Activated CD8-positive, alpha-beta memory T cell treated with anti-CD3 and anti-CD28 coated beads for 36 hours (primary cell): ENCODE measurements around the gene RAI1. TPM values are rescaled to one million over a fixed set of nuclear protein-coding genes. Genes with fewer than 3 reads are reported as not detected.

Experiments used
- CTCF ChIA-PET: fragments of 350-600 bp; sonication (Branson Sonifier 250); formaldehyde crosslinking; loops from one replicate; lab custom pipeline; 2021; ENCODE audit warnings: antibody characterized with exemption; lab: Charles Lee
- POLR2A ChIA-PET: fragments of 350-600 bp; sonication (Branson Sonifier 250); formaldehyde crosslinking; loops from one replicate; lab custom pipeline; 2021; ENCODE audit warnings: antibody characterized with exemption; lab: Charles Lee
- total RNA-seq, 2 experiments: library from RNA; stranded (reverse); gene quantifications; one replicate each; pipeline ENCODE4 v1.2.3, GENCODE V29; 2021

The RAI1 gene
- total RNA-seq, 2 experiments from 2014 or later, result 21.3 to 21.6 TPM

GRCh38 chr17:17706140-17707060, 25.1 kb downstream of the RAI1 start:
- ChIA-PET CTCF (interaction anchor here (0.7 kb wide), 1 partner anchor 10 kb away, joined by 6 read pairs; no protein-coding TSS in a partner anchor), POLR2A (no interaction called here)

- POLR2A ChIA-PET, result no interaction called here
These were observed 27.0 kb downstream of the RAI1 start for GRCh38 chr17:17708295-17708694.

GRCh38 chr17:17708816-17709215, 27.6 kb downstream of the RAI1 start:
- POLR2A ChIA-PET, result no interaction called here
- CTCF ChIA-PET, result no interaction called here

More at GRCh38 chr17:17708295-17708694, 27.0 kb downstream of the RAI1 start:
- CTCF ChIA-PET, result no interaction called here

DNA sequence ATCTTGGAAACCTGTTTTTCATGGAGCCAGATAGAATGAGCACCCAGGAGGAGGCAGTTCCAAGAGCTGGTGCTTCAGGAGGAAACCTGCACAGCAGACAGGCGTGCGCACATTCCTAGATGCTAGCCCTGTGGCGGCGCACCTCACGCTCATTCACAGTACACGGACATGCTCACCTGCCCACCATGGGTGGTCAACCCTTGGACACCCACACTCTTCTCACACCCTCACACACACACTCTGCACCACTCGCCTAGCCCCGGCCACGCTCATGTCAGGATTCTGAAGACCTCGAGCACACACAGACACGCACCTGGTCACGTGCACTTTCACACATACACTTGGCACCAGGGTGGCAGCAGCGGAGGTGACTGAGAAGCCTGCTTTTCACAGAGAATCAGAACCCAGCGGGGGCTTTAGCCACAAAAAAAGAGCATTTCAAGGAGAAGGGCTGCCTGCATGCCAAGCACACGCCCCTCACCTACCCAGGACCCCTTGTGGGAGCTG, 28.6 kb downstream of the RAI1 start:
- ChIA-PET CTCF (interaction anchor here (0.6 kb wide), 1 partner anchor 26 kb away, joined by 3 read pairs; no protein-coding TSS in a partner anchor), POLR2A (no interaction called here)

DNA sequence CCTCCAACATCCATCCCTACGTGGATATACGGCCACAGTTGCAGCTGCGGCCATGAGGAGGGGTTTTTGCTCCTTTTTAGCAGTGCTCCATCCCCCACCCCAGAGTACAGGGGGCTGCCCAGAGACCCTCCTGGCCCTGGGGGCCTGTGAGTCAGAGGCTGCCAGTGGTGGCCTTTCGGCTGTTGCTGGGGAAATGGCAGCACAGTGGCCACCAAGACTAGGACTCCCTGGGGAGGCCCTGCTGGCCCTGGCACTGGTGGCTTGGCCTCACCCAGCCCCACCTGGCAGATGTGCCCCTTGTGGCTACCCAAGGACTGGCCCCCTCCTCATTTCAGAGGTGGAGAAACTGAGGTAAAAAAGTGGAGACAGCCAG, 29.1 kb downstream of the RAI1 start:
- POLR2A ChIA-PET, result no interaction called here
- CTCF ChIA-PET, result no interaction called here

DNA sequence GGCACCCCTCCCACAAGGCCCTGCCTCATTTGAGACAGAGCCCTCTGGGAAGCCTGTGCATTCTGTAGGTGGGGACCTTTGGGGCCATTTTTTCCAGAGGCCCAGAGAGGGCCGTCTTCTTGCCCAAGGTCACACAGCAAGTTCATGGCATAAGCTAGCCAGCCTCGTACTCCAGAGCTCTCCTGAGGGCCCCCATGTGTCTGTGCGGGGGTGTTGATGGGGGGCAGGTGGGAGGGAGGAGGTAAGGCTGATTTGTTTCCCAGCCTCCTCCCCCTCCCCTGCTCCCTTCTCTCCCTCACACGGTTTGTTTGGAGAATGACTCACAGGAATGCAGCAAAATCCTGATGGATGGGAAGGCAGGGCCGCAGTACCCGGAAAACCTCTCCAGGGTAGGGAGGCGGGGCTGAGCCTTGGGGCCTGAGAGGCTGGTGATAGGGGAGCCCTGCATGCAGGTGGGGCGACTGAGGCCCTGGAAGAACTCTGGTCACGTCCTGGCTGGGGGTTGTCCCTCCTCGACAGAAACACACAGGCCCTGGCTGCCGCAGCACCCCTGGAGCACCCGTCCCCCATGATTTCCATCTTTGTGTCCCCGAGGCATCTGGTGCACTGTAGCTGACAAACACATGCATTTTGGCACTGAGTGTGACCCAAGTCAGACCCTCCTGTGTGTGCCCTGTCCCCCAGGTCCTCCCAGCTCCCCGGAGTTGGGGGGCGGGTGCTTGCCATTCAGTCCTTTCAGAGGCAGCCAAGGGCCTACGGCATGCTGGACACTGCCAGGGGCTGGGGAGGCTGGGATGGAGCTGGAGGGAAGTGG, 29.7 kb downstream of the RAI1 start:
- ChIA-PET POLR2A (interaction anchor here (0.8 kb wide), 1 partner anchor 82 kb away, joined by 4 read pairs; no protein-coding TSS in a partner anchor), CTCF (no interaction called here)

DNA sequence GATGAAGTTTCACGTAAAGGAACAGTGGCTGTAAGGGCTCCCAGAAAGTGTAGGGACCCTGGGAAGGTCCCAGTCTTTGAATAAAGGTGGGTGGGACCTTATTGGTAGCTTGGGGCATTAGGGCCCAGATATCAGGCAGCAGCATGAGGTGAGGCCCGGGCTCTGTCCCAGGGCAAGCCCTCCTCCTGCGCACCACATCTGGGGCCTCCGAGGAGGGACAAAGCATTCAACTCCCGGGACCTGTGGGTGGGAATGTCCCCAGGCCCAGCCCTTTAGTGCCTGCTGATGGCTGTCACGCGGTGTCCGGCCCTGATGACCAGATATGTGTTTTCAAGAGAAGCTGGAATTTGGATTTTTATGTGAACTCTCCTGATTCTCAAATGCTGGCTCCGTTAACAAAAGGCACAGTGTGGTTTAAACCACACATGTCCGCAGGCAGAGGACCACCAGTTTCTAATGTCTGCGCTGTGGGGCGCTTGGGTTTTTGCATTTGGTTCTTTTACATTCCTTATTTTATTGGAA, 30.4 kb downstream of the RAI1 start:
- ChIA-PET POLR2A (interaction anchor here (0.6 to 0.8 kb wide), 2 partner anchors 81 to 83 kb away, joined by 4 to 6 read pairs; no protein-coding TSS in a partner anchor), CTCF (no interaction called here)

- ChIA-PET CTCF (no interaction called here), POLR2A (interaction anchor here (0.6 kb wide), 1 partner anchor 84 kb away, joined by 6 read pairs; no protein-coding TSS in a partner anchor)
These were observed 31.1 kb downstream of the RAI1 start for GRCh38 chr17:17712268-17712924.

GRCh38 chr17:17713839-17714238, 32.6 kb downstream of the RAI1 start:
- CTCF ChIA-PET, result no interaction called here

DNA sequence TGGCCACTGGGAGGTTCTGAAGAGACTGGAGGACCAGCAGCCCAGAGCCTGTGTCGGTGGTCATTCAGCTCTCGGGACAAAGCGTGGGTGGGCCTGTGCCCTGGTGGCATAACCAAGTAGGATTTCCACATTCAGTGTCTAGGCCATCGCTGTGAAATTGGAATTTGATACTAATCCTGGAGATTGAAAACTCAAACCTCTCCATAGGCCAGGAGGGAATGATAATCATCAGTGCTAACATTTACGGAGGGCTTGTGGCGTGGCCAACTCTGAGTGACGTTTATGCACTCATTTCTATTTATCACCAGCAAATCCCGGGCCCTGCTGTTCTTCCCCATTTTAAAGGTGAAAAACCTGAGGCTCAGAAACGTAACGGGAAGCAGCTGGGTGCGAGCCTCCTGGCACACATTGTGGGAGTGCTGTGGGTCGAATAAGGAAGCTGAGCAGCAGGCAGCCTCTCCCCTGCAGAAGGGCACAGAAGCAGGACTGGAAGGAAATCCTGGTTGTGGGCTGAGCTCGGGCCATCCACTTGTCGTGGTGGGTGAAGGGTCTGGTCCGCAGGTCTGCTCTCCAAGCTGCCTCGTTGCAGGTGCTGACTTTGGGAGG, 33.1 kb downstream of the RAI1 start:
- POLR2A ChIA-PET, result no interaction called here
- CTCF ChIA-PET, result interaction anchor here (1.1 kb wide), 1 partner anchor 25 kb away, joined by 3 read pairs; no protein-coding TSS in a partner anchor

More at GRCh38 chr17:17713839-17714238, 32.6 kb downstream of the RAI1 start:
- POLR2A ChIA-PET, result interaction anchor here (0.9 kb wide), 1 partner anchor 11 kb away, joined by 3 read pairs; no protein-coding TSS in a partner anchor

GRCh38 chr17:17714879-17715278, 33.6 kb downstream of the RAI1 start:
- ChIA-PET CTCF (interaction anchor here (1.1 kb wide), 1 partner anchor 24 kb away, joined by 3 read pairs; no protein-coding TSS in a partner anchor), POLR2A (no interaction called here)

DNA sequence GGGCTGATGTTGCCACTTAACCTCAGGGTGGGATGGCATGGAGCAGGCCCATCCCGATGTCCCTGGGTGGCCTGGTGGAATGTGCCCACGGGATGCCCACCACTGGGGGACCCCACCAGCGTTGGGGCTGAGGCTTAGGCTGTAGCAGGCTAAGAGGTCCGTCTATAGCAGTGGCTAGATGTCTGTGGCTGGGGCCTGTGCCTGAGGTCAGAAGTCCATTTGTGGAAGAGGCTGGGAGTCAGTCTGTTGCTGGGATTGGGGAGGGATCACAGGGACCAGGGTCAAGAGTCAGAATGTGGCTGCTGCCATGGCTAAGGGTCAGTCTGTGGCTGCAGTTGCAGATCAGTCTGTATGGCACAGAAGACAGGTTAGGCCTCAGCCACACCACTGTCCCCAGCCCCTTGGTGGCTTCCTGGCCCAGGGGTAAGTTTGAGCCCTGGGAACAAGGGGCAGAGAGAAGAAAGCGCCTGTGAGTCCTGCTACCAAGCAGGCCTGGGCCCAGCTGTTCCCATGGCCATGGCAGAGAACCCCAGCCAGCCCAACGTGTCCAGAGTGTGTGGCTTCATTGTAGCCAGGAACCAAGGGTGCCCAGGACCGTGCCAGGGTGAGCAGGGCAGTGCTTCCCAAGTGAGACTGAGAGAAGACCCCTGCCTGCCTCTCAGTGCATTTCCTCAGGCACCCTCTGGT, 35.7 kb downstream of the RAI1 start:
- CTCF ChIA-PET, result no interaction called here

DNA sequence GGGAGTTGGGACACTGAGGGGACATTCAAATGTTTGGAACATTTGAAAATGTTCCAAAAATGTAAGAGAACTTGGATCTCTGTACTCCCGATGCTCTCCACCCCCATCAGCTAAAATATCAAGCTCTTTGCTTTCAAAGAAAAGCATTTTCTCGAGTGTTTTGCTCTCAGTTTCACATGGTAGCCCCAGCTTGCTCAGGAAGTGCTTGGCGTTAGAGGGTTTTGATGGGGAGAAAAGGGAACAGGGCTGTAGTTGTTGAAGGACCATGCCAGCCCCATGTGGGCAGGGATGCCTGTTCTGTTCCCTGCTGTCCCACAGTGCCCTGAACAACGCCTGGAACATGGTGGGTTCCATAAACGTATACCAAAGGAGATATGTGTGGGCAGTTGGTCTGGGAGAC, 37.0 kb downstream of the RAI1 start:
- ChIA-PET POLR2A (no interaction called here), CTCF (no interaction called here)

More for the DNA sequence above, 35.7 kb downstream of the RAI1 start:
- POLR2A ChIA-PET, result no interaction called here

DNA sequence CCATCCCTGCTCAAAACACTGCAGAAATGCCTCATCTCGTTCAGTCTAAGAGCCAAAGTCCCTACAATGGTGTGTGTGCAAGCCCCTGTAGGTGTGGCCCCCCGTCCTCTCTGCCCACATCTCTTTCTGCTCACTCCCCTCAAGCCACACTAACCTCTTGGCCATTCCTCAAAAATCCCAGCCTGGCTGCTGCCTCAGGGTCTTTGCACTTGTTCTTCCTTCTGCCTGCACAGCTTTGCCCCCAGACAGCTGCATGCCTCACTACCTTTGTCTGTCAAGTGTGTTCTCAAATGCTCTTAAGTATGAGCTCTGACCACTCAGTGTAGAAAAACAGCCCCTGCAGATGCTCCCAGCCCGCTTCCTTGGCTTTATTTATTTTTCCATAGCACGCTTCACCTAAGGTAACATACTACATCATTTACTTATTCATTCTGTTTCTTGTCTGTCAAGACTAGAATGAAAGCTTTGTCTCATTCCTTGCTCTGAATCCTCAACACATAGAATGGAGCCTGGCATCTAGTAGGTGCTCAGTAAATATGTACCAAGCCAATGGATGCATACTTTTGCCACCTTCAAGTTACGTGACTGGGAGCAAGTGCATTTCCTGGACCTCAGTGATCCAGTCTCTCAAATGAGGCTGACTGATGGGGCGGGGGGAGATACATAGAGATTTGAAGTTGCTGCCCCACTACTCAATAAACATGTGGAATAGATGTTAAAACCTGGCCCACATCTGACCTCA, 38.1 kb downstream of the RAI1 start:
- CTCF ChIA-PET, result no interaction called here
- POLR2A ChIA-PET, result no interaction called here

GRCh38 chr17:17719966-17720543, 38.8 kb downstream of the RAI1 start:
- ChIA-PET POLR2A (no interaction called here), CTCF (no interaction called here)

- ChIA-PET CTCF (no interaction called here), POLR2A (no interaction called here)
These were observed 39.9 kb downstream of the RAI1 start for GRCh38 chr17:17721140-17721668.
